NCI-H226 (cell line): ENCODE measurements around the gene PANX1.

ENCODE experiments used
- DNase-seq: peaks from one replicate; pipeline ENCODE4 v3.0.0-alpha.2; 2015

The PANX1 gene

GRCh38 chr11:94129512-94130297 lies 1.1 kb downstream of the PANX1 start:
- no peak for DNase-seq

- DNase-seq = peak; percentile 89
Measured at GRCh38 chr11:94130298-94131046, 1.8 kb downstream of the PANX1 start.

- DNase-seq = no peak
Measured at GRCh38 chr11:94131047-94131717, 2.5 kb downstream of the PANX1 start.

- DNase-seq = peak; percentile 41
Measured at GRCh38 chr11:94131718-94132115, 3.1 kb downstream of the PANX1 start.

GRCh38 chr11:94132152-94132558 lies 3.5 kb downstream of the PANX1 start:
- peak; percentile 85 for DNase-seq

GRCh38 chr11:94132823-94133408 lies 4.3 kb downstream of the PANX1 start:
- no peak for DNase-seq

GRCh38 chr11:94133752-94134151 lies 5.1 kb downstream of the PANX1 start:
- no peak for DNase-seq

GRCh38 chr11:94134651-94135512 lies 6.2 kb downstream of the PANX1 start:
- DNase-seq = peak; percentile 88

GRCh38 chr11:94139416-94139815 lies 10.8 kb downstream of the PANX1 start:
- no peak for DNase-seq

- DNase-seq = no peak
Measured at GRCh38 chr11:94140154-94140655, 11.6 kb downstream of the PANX1 start.

- no peak for DNase-seq
Measured at GRCh38 chr11:94141511-94142307, 13.1 kb downstream of the PANX1 start.

GRCh38 chr11:94142308-94143281 lies 14.0 kb downstream of the PANX1 start:
- DNase-seq = no peak

GRCh38 chr11:94144216-94144615 lies 15.6 kb downstream of the PANX1 start:
- DNase-seq = no peak

GRCh38 chr11:94144664-94145063 lies 16.0 kb downstream of the PANX1 start:
- DNase-seq = no peak

- no peak for DNase-seq
Measured at GRCh38 chr11:94145431-94145830, 16.8 kb downstream of the PANX1 start.

GRCh38 chr11:94145916-94146315 lies 17.3 kb downstream of the PANX1 start:
- DNase-seq = no peak

- DNase-seq = no peak
Measured at GRCh38 chr11:94147433-94147845, 18.8 kb downstream of the PANX1 start.

GRCh38 chr11:94148189-94148588 lies 19.5 kb downstream of the PANX1 start:
- DNase-seq = no peak

GRCh38 chr11:94149431-94150017 lies 20.9 kb downstream of the PANX1 start:
- peak; percentile 24 for DNase-seq

- no peak for DNase-seq
Measured at GRCh38 chr11:94150056-94150455, 21.4 kb downstream of the PANX1 start.
